ENCODE measurements around the gene TNNT1. TPM values are rescaled to one million over a fixed set of nuclear protein-coding genes. Genes with fewer than 3 reads are reported as not detected.

TNNT1 gene
- polyA plus RNA-seq, 1 of the 3 experiments (the other 2 are of a cell fraction) = 39.5 TPM

GRCh38 chr19:55173186-55173713 is 24.2 kb upstream of the TNNT1 start:
- no peaks in the 10 kb centered on the region for H3K9me2 ChIP-seq
- CTCF ChIA-PET = interaction anchor here (1.5 kb wide), 1 partner anchor 13 kb away, joined by 4 read pairs; no protein-coding TSS in a partner anchor
- H3K9ac ChIP-seq = no peak overlapping the region

More at GRCh38 chr19:55173186-55173713, 24.2 kb upstream of the TNNT1 start:
- Histone ChIP-seq H3K4me3 (ENCODE audit: low read depth in 2 of 2, low read length in 1 of 2) (no peak overlapping the region), H3K36me3 (replicated peaks in 1 of 2; ENCODE audit: control insufficient read depth in 1 of 2, insufficient read depth in 2 of 2, low read length in 1 of 2) (no peaks in the 10 kb centered on the region), H3K4me2 (no peak overlapping the region), H3K27me3 (ENCODE audit: insufficient read depth) (peaks cover 35% of the 10 kb centered on the region; the same call in 1 of the 2 replicates), H3F3A (replicated peaks; ENCODE audit: insufficient read depth) (no peaks in the 10 kb centered on the region), H3K4me1 (ENCODE audit: control insufficient read depth in 1 of 2, insufficient read depth in 2 of 2, low read depth in 1 of 2, low read length in 1 of 2) (peaks cover 0 to 2% of the 10 kb centered on the region in 2 experiments; a peak in 1 of 4 replicates), H3K27ac (ENCODE audit: low read depth in 2 of 2, low read length in 1 of 2) (no peak overlapping the region), H4K20me1 (ENCODE audit: insufficient read depth) (no peaks in the 10 kb centered on the region), H2AFZ (ENCODE audit: low read depth) (no peak overlapping the region), H3K9me3 (no peaks in the 10 kb centered on the region), H3K79me2 (ENCODE audit: insufficient read depth) (no peaks in the 10 kb centered on the region)
- TF ChIP-seq CHD2 (IDR thresholded peaks at IDR 0.05; ENCODE audit: low read length, partially characterized antibody) (no peak), GABPA (IDR thresholded peaks at IDR 0.05; ENCODE audit: low read depth) (no peak), YY1 (IDR thresholded peaks at IDR 0.05; ENCODE audit: low read depth) (no peak), FOSL2 (IDR thresholded peaks at IDR 0.05; ENCODE audit: borderline replicate concordance, low read depth) (no peak), RCOR1 (IDR thresholded peaks at IDR 0.05; ENCODE audit: low read length) (no peak), MAX (IDR thresholded peaks at IDR 0.05; ENCODE audit: low read depth) (no peak), TEAD4 (IDR thresholded peaks at IDR 0.05; ENCODE audit: borderline replicate concordance, insufficient read depth) (no peak), TAF1 (IDR thresholded peaks at IDR 0.05; ENCODE audit: borderline replicate concordance, low read depth, low read length) (no peak), SMC3 (IDR thresholded peaks at IDR 0.05; ENCODE audit: low read depth, low read length) (no peak), CTCF (IDR thresholded peaks at IDR 0.05) (no peak), MXI1 (IDR thresholded peaks at IDR 0.05; ENCODE audit: low read depth, low read length) (no peak), RXRA (IDR thresholded peaks at IDR 0.05; ENCODE audit: borderline replicate concordance, low read depth) (no peak), POLR2AphosphoS5 (IDR thresholded peaks at IDR 0.05; ENCODE audit: low read depth, low read length) (no peak), GATA2 (CRISPR knock-in tag; IDR thresholded peaks at IDR 0.05) (no peak), ELF1 (IDR thresholded peaks at IDR 0.05) (no peak), IRF3 (IDR thresholded peaks at IDR 0.05; ENCODE audit: low read depth, low read length) (no peak), USF2 (IDR thresholded peaks at IDR 0.05; ENCODE audit: borderline replicate concordance, low read depth, low read length) (no peak), TCF12 (IDR thresholded peaks at IDR 0.05) (no peak), MEF2A (IDR thresholded peaks at IDR 0.05; ENCODE audit: borderline replicate concordance, low read depth) (no peak)
- WGBS (ENCODE audit: low lambda C conversion rate) = 59% methylated on average over 23 of the region's 32 CpGs
- POLR2A ChIA-PET = no interaction called here
- DNase-seq = no peak
